Spleen (tissue), 7 donors: ENCODE results near the gene PAFAH1B1.
"Not testable (repeated sequence)": the region's sequence is repeated elsewhere in the genome, so short reads cannot be mapped to it uniquely, and the experiment has no call there.

ENCODE experiments used
- CTCF ChIP-seq, 11 experiments: fragments of 200-600 bp in 7 of 11; fragments of 450-650 bp in 4 of 11; sonication (generic) in 4 of 11; IDR thresholded peaks in 8 of 11; conservative IDR thresholded peaks in 3 of 11; 1 replicate in 7 of 11; 2 replicates in 4 of 11; pipeline versions ENCODE4 v1.4.0 to v1.8.0; 2016 to 2021; ENCODE audit warnings: antibody characterized with exemption in 11 of 11, inconsistent platforms in 4 of 11, mild to moderate bottlenecking in 1 of 11
- POLR2A ChIP-seq, 3 donors: fragments of 450-650 bp; IDR thresholded peaks; one replicate each; pipeline ENCODE4 v1.5.1; 2017; ENCODE audit warnings: antibody characterized with exemption in 3 of 3, mild to moderate bottlenecking in 1 of 3
- donor health status: DM: no; HTN: no; CAD: no; lungs with moderate emphysema.
- donor health status: DM: no; HTN: no; CAD: no.
- donor health status: DM: no; HTN: no; CAD: no.

GRCh38 chr17:2659337-2659736 is 65.9 kb downstream of the PAFAH1B1 start:
- not testable (repeated sequence) for TF ChIP-seq CTCF (IDR thresholded peaks at IDR 0.05 in 8 of 11, conservative IDR thresholded peaks at IDR 0.05 in 3 of 11); POLR2A (IDR thresholded peaks at IDR 0.05)
